IPS-20b (cell line): Measurements from ENCODE around the gene HCAR2.
"Not testable (repeated sequence)": the region's sequence is repeated elsewhere in the genome, so short reads cannot be mapped to it uniquely, and the experiment has no call there.

ENCODE experiments used
- H3K27ac ChIP-seq: one replicate; pipeline ENCODE4 v1.5.1; 2013; ENCODE audit warnings: low read length
- H3K27me3 ChIP-seq: 2 replicates; pipeline ENCODE4 v1.6.1; 2013; ENCODE audit warnings: mild to moderate bottlenecking, low read length, inconsistent platforms; ENCODE audit not compliant: insufficient read depth
- H3K36me3 ChIP-seq: 2 replicates; pipeline ENCODE4 v1.6.1; 2013; ENCODE audit warnings: low read depth, mild to moderate bottlenecking, inconsistent platforms, low read length, moderate library complexity; ENCODE audit not compliant: insufficient read depth
- H3K4me1 ChIP-seq: 2 replicates; pipeline ENCODE4 v1.6.1; 2013; ENCODE audit warnings: mild to moderate bottlenecking, control low read depth, inconsistent platforms, low read length, moderate library complexity; ENCODE audit not compliant: insufficient read depth
- H3K4me3 ChIP-seq: 2 replicates; pipeline ENCODE4 v1.5.1; 2013; ENCODE audit warnings: mild to moderate bottlenecking, low read length, inconsistent platforms
- H3K9ac ChIP-seq: 2 replicates; pipeline ENCODE4 v1.6.1; 2013; ENCODE audit warnings: low read depth, mild to moderate bottlenecking, inconsistent platforms, low read length, moderate library complexity
- H3K9me3 ChIP-seq: 2 replicates; pipeline ENCODE4 v1.6.1; 2013; ENCODE audit warnings: mild to moderate bottlenecking, low read depth, low read length, inconsistent platforms; ENCODE audit not compliant: insufficient read depth

The HCAR2 gene

GRCh38 chr12:122730215-122731014, 27.3 kb upstream of the HCAR2 start, which contains the start of gene HCAR1:
TSS of gene HCAR1 (minus strand) at chr12:122730844. CDS start at chr12:122730339, 505 bp downstream.
- Histone ChIP-seq H3K36me3 (no peaks in the 10 kb centered on the region), H3K9ac (no peak within 1 kb of the TSS), H3K27me3 (no peaks in the 10 kb centered on the region), H3K4me1 (0 out of 2 replicates have a peak, but pooled peaks cover 4% of the 10 kb centered on the region), H3K9me3 (no peaks in the 10 kb centered on the region), H3K4me3 (no peak within 1 kb of the TSS), H3K27ac (no peak within 1 kb of the TSS)

- H3K27me3 ChIP-seq: no peaks in the 10 kb centered on the region
- no peak overlapping the region for H3K9ac ChIP-seq
- no peak overlapping the region for H3K27ac ChIP-seq
- H3K9me3 ChIP-seq: no peaks in the 10 kb centered on the region
- H3K4me3 ChIP-seq: no peak overlapping the region
- H3K36me3 ChIP-seq: no peaks in the 10 kb centered on the region
- 0 out of 2 replicates have a peak, but pooled peaks cover 4% of the 10 kb centered on the region for H3K4me1 ChIP-seq
Observed at GRCh38 chr12:122729583-122730214, 26.5 kb upstream of the HCAR2 start.

GRCh38 chr12:122726080-122726558, 23.0 kb upstream of the HCAR2 start:
- Histone ChIP-seq H3K9me3 (no peaks in the 10 kb centered on the region), H3K36me3 (no peaks in the 10 kb centered on the region), H3K4me3 (no peak overlapping the region), H3K9ac (peak overlapping the region; percentile 20; the same call in 1 of the 2 replicates), H3K4me1 (0 out of 2 replicates have a peak, but pooled peaks cover 4% of the 10 kb centered on the region), H3K27me3 (no peaks in the 10 kb centered on the region), H3K27ac (no peak overlapping the region)

GRCh38 chr12:122725452-122726079, 22.4 kb upstream of the HCAR2 start:
- peak overlapping the region; percentile 20; the same call in 1 of the 2 replicates for H3K9ac ChIP-seq
- H3K9me3 ChIP-seq: no peaks in the 10 kb centered on the region
- no peaks in the 10 kb centered on the region for H3K36me3 ChIP-seq
- no peaks in the 10 kb centered on the region for H3K27me3 ChIP-seq
- no peak overlapping the region for H3K27ac ChIP-seq
- 0 out of 2 replicates have a peak, but pooled peaks cover 4% of the 10 kb centered on the region for H3K4me1 ChIP-seq
- no peak overlapping the region for H3K4me3 ChIP-seq

GRCh38 chr12:122724641-122725243, 21.6 kb upstream of the HCAR2 start:
- Histone ChIP-seq H3K4me1 (0 out of 2 replicates have a peak, but pooled peaks cover 4% of the 10 kb centered on the region), H3K4me3 (no peak overlapping the region), H3K9me3 (no peaks in the 10 kb centered on the region), H3K27ac (no peak overlapping the region), H3K36me3 (no peaks in the 10 kb centered on the region), H3K9ac (no peak overlapping the region), H3K27me3 (no peaks in the 10 kb centered on the region)

GRCh38 chr12:122722387-122722786, 19.2 kb upstream of the HCAR2 start:
- Histone ChIP-seq H3K9me3 (no peaks in the 10 kb centered on the region), H3K27ac (no peak overlapping the region), H3K27me3 (no peaks in the 10 kb centered on the region), H3K36me3 (no peaks in the 10 kb centered on the region), H3K9ac (no peak overlapping the region), H3K4me1 (0 out of 2 replicates have a peak, but pooled peaks cover 4% of the 10 kb centered on the region), H3K4me3 (no peak overlapping the region)

- Histone ChIP-seq H3K27ac (no peak overlapping the region), H3K9ac (no peak overlapping the region), H3K4me1 (0 out of 2 replicates have a peak, but pooled peaks cover under 1% of the 10 kb centered on the region)
Observed at GRCh38 chr12:122721057-122721545, 17.9 kb upstream of the HCAR2 start.

GRCh38 chr12:122716658-122717057, 13.5 kb upstream of the HCAR2 start, which contains the start of gene HCAR3:
TSS of gene HCAR3 (minus strand) at chr12:122716811. CDS start at chr12:122716737, 74 bp downstream.
- not testable (repeated sequence) for H3K4me3 ChIP-seq, H3K9me3 ChIP-seq, H3K27ac ChIP-seq, H3K27me3 ChIP-seq, H3K9ac ChIP-seq, H3K4me1 ChIP-seq, H3K36me3 ChIP-seq

More at GRCh38 chr12:122721057-122721545, 17.9 kb upstream of the HCAR2 start:
- H3K9me3 ChIP-seq: no peaks in the 10 kb centered on the region
- H3K27me3 ChIP-seq: no peaks in the 10 kb centered on the region
- H3K36me3 ChIP-seq: no peaks in the 10 kb centered on the region
- H3K4me3 ChIP-seq: no peak overlapping the region

GRCh38 chr12:122715211-122715610, 12.1 kb upstream of the HCAR2 start:
- H3K27me3 ChIP-seq, H3K4me3 ChIP-seq, H3K9ac ChIP-seq, H3K36me3 ChIP-seq, H3K9me3 ChIP-seq, H3K27ac ChIP-seq, H3K4me1 ChIP-seq: not testable (repeated sequence)

- not testable (repeated sequence) for H3K9ac ChIP-seq, H3K27me3 ChIP-seq, H3K27ac ChIP-seq, H3K4me3 ChIP-seq, H3K9me3 ChIP-seq, H3K4me1 ChIP-seq, H3K36me3 ChIP-seq
Observed at GRCh38 chr12:122713491-122714188, 10.5 kb upstream of the HCAR2 start.

GRCh38 chr12:122711266-122711665, 8.1 kb upstream of the HCAR2 start:
- not testable (repeated sequence) for H3K27ac ChIP-seq, H3K4me3 ChIP-seq, H3K36me3 ChIP-seq, H3K9me3 ChIP-seq, H3K9ac ChIP-seq, H3K27me3 ChIP-seq, H3K4me1 ChIP-seq
